ENCODE measurements around the gene RFX5.

DNA sequence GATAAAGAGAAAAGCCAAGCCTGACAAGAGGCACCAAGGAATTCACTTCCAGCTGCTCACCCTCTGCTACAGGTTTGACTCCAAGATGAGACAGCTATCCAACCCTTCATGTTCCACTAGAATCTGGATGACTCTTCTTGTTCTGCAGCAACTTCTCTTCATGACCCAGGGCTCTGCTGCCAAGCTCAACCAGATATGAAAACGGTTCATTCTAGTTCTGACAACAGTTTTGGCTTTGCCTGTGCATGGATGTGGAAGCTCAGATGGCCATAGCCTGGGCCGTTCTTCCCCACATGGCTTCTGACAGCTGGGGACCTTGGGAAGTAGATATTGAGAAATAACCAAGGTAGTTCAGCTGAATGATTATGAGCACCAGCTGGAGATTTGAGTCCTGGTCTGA, 33.6 kb downstream of the RFX5 start:
- TF ChIP-seq CTCF (IDR thresholded peaks at IDR 0.05; ENCODE audit: low read depth, low read length, poor library complexity, severe bottlenecking) (no peak), EZH2phosphoT487 (IDR thresholded peaks at IDR 0.05; ENCODE audit: borderline replicate concordance, low read length) (no peak)
